ENCODE data around the gene TMEM131.

TMEM131 gene

GRCh38 chr2:97781981-97782380 is 213.8 kb downstream of the TMEM131 start:
- no peak for DNase-seq (ENCODE audit: insufficient read length, low spot score)
- TF ChIP-seq, protein P1, sequence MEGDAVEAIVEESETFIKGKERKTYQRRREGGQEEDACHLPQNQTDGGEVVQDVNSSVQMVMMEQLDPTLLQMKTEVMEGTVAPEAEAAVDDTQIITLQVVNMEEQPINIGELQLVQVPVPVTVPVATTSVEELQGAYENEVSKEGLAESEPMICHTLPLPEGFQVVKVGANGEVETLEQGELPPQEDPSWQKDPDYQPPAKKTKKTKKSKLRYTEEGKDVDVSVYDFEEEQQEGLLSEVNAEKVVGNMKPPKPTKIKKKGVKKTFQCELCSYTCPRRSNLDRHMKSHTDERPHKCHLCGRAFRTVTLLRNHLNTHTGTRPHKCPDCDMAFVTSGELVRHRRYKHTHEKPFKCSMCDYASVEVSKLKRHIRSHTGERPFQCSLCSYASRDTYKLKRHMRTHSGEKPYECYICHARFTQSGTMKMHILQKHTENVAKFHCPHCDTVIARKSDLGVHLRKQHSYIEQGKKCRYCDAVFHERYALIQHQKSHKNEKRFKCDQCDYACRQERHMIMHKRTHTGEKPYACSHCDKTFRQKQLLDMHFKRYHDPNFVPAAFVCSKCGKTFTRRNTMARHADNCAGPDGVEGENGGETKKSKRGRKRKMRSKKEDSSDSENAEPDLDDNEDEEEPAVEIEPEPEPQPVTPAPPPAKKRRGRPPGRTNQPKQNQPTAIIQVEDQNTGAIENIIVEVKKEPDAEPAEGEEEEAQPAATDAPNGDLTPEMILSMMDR (IDR thresholded peaks at IDR 0.05; ENCODE audit: insufficient read depth, missing control alignments) = no peak
- FAIRE-seq = no peak

GRCh38 chr2:97779141-97779540 is 216.6 kb downstream of the TMEM131 start:
- DNase-seq (ENCODE audit: insufficient read length, low spot score) (no peak), FAIRE-seq (no peak)
- TF ChIP-seq, protein P1 (IDR thresholded peaks at IDR 0.05; ENCODE audit: insufficient read depth, missing control alignments) = no peak

- DNase-seq (ENCODE audit: insufficient read length, low spot score) (no peak), FAIRE-seq (no peak)
- TF ChIP-seq, protein P1 (IDR thresholded peaks at IDR 0.05; ENCODE audit: insufficient read depth, missing control alignments) = no peak
These were observed 220.7 kb downstream of the TMEM131 start for GRCh38 chr2:97775074-97775473.

DNA sequence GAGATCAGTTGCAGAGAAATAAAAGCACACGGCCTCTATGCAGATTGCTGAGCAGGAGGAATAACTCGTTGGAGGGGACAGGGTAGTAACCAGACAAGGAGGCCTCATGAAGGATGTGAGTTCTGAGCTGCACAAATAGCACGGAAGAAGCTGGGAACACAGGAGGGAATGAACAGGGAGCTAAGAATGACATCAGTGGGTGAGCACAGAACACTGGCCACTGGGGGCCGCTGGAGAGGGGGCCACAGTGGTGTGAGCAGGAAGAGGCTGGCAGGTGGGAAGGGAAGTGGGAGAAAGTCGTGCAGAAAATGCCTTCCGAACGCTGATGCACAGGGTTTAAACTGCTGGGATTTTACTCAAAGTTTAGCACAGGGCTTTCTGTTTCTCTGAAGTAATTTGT is 221.3 kb downstream of the TMEM131 start:
- FAIRE-seq (no peak), DNase-seq (ENCODE audit: insufficient read length, low spot score) (no peak)
- TF ChIP-seq, protein P1 (IDR thresholded peaks at IDR 0.05; ENCODE audit: insufficient read depth, missing control alignments) = no peak

DNA sequence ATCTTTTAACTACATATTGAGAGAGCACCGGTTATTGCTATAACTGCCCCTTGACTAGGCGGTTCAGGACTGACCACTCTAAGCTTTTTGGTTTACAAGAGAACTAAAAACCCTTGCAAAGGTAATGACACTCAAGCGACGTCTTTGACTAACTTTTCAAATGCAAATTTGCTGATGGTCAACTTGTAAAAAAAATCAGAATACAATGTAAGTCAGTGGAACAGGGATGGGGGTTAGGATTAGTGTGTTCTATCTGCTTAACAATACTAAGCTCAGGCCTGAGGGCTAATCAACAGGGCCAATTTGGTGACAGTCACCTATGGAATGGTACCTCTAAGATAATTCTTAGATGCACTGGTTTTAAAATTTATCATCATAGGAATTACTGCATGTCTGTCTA is 225.3 kb downstream of the TMEM131 start:
- FAIRE-seq = no peak
- DNase-seq (ENCODE audit: insufficient read length, low spot score) = no peak
- TF ChIP-seq, protein P1 (IDR thresholded peaks at IDR 0.05; ENCODE audit: insufficient read depth, missing control alignments) = no peak

- DNase-seq (ENCODE audit: insufficient read length, low spot score) (no peak), FAIRE-seq (no peak)
- TF ChIP-seq, protein P1 (IDR thresholded peaks at IDR 0.05; ENCODE audit: insufficient read depth, missing control alignments) = no peak
These were observed 226.0 kb downstream of the TMEM131 start for GRCh38 chr2:97769711-97770110.

- DNase-seq (ENCODE audit: insufficient read length, low spot score) (no peak), FAIRE-seq (no peak)
- TF ChIP-seq, protein P1 (IDR thresholded peaks at IDR 0.05; ENCODE audit: insufficient read depth, missing control alignments) = no peak
These were observed 226.4 kb downstream of the TMEM131 start for GRCh38 chr2:97769308-97769707.

Data from D721Med (cell line).